Left renal cortex interstitium (tissue), 4 donors: ENCODE data around the gene GABBR2. TPM values are rescaled to one million over a fixed set of nuclear protein-coding genes. Genes with fewer than 3 reads are reported as not detected.
A peak's percentile ranks its signal among the peaks of the same experiment; 100 is the strongest.

Experiments used
- DNase-seq, 4 donors: peaks; one replicate each; pipeline ENCODE4 v3.0.0-alpha.2; 2013; ENCODE audit warnings: low read depth in 4 of 4, low spot score in 2 of 4, missing footprints in 1 of 4
- polyA plus RNA-seq, 4 donors: library from polyadenylated mRNA; unstranded; fragments of 120-200 nt; gene quantifications; one replicate each; pipeline ENCODE4 v1.2.1, GENCODE V29; 2013; ENCODE audit not compliant: insufficient read length in 4 of 4

GABBR2 gene
- polyA plus RNA-seq, 4 donors, result 4.5 to 5.6 (median 5.3) TPM

DNA sequence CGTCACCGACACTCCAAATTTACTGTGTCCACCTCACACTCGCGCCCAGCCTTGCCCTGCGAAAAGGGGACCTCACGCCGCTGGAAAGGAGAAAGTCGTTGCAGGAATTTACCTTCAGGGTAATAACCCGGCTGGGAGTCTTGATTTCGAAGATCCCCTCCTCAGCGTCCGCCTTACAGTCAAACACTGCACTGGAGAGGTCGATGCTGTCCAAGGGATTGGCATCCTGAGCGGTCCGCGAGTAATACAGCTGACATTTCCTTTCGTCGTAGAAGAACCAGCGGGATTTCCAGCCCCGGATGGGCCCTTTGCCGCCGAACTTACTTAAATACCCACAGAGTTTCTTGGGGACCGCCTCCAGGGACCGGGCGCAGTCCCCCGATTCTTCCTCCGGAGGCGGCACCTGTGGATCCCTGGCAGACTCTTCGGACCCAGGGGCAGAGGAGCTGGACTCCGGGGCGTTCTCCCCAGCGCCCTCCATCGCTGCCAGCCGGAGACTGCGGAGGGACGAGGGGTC, 453.6 kb downstream of the GABBR2 start:
- DNase-seq, result peak in 1 of 4 donors; percentile 45

DNA sequence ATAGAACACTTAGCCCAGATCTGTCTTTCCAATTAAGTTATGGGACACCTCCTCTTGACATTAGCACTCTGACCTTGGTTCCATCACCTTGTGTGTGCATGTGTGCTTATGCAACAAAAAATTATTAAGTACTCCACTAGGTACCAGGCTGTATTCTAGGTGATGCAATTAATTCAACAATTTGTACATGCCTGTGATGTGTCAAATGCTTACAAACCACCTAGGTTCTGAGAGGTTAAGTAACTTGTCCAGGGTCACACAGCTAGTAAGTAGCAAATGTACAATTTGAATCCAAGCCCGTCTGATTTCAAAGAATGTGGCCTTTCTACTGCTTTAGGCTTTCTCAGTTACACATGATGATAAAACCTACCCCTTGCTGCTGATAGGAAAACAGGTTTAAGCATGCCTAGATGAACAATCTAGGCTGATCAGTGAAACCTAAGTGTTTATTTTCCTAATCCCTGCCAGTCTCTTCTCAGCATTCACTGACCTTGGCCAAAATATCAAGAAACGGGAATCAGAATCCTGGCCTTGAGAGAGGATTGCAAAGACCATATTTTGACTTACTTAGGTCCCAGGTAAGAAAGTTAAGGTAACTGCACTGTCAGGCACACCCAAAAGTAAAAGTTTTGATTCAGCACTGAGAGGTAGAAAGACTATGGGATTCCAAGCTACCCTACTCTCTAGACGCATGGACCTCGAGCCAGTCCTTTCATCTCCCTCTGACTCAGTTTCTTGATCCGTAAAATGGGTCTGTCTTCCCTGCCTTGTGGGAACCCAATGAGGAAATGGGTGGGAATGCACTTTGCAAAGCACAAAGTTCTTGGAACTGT, 454.3 kb downstream of the GABBR2 start:
- DNase-seq, result no peak

- DNase-seq, result no peak
These were observed 455.2 kb downstream of the GABBR2 start for GRCh38 chr9:98253565-98253964.

- no peak for DNase-seq
These were observed 457.2 kb downstream of the GABBR2 start for GRCh38 chr9:98251551-98251950.

GRCh38 chr9:98249771-98250170, 459.0 kb downstream of the GABBR2 start:
- no peak for DNase-seq

- DNase-seq, result no peak
These were observed 459.8 kb downstream of the GABBR2 start for GRCh38 chr9:98248737-98249474.

GRCh38 chr9:98247831-98248657, 460.7 kb downstream of the GABBR2 start:
- DNase-seq, result no peak

DNA sequence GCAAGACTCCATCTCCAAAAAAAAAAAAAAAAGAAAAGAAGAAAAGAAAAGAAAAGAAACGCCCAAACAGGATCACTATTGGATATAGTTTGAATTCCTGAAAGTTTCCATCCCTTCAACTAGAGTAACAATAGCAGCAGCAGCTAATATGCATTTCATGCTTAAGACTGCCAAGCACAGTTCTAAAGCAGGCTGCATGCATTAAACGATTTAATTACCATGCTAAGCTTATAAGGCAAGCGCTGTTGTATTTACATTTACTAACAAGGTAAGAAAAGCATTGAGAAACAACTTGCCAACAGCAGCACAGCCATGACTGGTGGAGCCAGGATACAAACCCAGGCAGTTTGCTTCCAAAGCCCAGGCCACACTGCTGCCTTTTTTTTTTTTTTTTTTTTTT, 466.3 kb downstream of the GABBR2 start:
- DNase-seq, result no peak

DNA sequence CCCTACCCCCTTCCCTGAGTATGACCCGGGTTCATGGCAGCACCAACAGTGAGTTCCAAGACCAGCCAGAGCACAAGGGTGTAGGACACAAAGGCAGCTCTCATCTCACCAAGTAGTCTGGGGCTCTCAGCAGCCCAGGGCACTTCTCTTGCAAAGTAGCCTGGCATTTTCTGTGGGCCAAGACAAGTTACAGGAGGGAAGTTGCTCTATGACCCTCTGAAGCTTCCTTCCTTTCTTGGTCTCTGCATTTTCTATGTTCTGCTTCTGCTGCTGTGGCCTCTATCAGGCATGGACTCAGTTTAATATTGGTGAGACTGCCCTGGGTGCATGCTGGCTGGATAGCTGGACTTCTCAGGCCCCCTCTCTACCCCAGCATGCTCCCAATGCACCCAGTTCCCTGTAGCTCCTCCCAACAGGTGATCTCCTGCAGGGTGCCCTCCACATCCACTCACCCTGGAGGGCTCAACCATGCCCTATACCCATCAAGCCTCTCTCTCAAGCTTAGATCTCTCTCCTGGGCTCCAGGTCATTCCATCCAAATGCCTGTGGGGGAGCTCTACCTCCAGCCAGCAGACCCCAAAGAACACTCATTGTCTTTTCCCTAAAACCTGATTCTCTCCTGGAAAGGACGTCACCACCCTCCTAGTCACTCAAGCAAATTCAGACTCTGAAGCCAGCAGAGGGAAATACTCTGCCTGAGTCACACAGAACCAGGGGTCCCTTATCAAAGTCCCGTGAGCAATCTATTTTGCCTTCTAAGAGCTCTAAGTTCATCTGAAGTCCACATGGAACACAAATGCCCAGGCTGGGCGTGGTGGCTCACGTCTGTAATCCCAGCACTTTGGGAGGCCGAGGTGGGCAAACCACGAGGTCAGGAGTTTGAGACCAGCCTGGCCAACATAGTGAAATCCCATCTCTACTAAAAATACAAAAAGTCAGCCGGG, 467.1 kb downstream of the GABBR2 start:
- DNase-seq, result no peak

DNA sequence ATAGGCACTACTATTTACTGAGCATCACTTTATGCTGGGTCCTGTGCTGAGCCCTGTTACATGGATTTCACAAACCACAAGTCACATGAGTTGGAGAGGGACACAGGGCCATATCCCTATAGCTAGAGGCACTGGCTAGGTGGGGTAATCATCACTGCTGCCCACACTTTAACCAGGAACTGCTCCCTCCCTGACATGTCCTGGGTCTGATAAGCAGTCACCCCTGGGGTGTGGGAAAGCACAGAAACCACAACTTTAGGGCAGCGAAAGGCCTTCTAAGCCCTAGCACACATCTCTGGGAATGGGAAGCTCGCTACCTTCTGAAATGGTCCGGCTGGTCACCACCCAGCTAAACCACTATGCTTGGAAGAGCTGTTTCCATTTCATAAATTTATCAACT, 468.3 kb downstream of the GABBR2 start:
- no peak for DNase-seq

Other genes starting within 250 kb of the GABBR2 start
- 10 to 100 TPM; 24.1 to 33.2 (median 29.1) TPM for gene ANKS6, start 87.6 kb upstream of the GABBR2 start, polyA plus RNA-seq
- gene GALNT12, start 98.7 kb upstream of the GABBR2 start, polyA plus RNA-seq, result 10 to 100 TPM in 1 of 4 donors, 1 to 10 TPM in 3; 7.7 to 11.2 (median 8.9) TPM
- gene COL15A1, start 235.0 kb upstream of the GABBR2 start, polyA plus RNA-seq, result 10 to 100 TPM; 26.8 to 37.9 (median 30.4) TPM